Transverse colon (tissue), 4 donors: ENCODE measurements around the gene SPON2. TPM values are rescaled to one million over a fixed set of nuclear protein-coding genes. Genes with fewer than 3 reads are reported as not detected.

Experiments used
- DNase-seq: peaks from one replicate; pipeline ENCODE4 v3.0.0-alpha.2; 2019
- H3K27ac ChIP-seq, 4 donors: fragments of 200-600 bp; sonication (generic); 2 replicates each; pipeline ENCODE4 v1.5.1; 2016 to 2018; ENCODE audit warnings: inconsistent platforms in 4 of 4
- H3K27me3 ChIP-seq: fragments of 200-600 bp; sonication (generic); 2 replicates; pipeline ENCODE4 v1.5.1; 2017; ENCODE audit warnings: inconsistent platforms
- H3K36me3 ChIP-seq, 4 donors: fragments of 200-600 bp; sonication (generic); 2 replicates each; pipeline ENCODE4 v1.5.1; 2017 to 2019; ENCODE audit warnings: inconsistent platforms in 4 of 4
- H3K4me1 ChIP-seq, 4 donors: fragments of 200-600 bp; sonication (generic); 2 replicates each; pipeline ENCODE4 v1.5.1; 2017 to 2020; ENCODE audit warnings: inconsistent platforms in 4 of 4
- H3K4me3 ChIP-seq, 4 donors: fragments of 200-600 bp; sonication (generic); 1 replicate in 1 of 4; 2 replicates in 3 of 4; pipeline versions ENCODE4 v1.5.1 to v1.6.1; 2017 to 2019; ENCODE audit warnings: inconsistent platforms in 4 of 4
- H3K9me3 ChIP-seq, 2 donors: fragments of 200-600 bp; sonication (generic); 2 replicates each; pipeline ENCODE4 v1.5.1; 2017 to 2019; ENCODE audit warnings: inconsistent platforms in 2 of 2
- CTCF ChIP-seq, 5 experiments: fragments of 200-600 bp in 3 of 5; fragments of 450-650 bp in 2 of 5; sonication (generic) in 3 of 5; IDR thresholded peaks; 1 replicate in 2 of 5; 2 replicates in 3 of 5; pipeline ENCODE4 v1.5.1; 2016 to 2017; ENCODE audit warnings: antibody characterized with exemption in 5 of 5, inconsistent platforms in 3 of 5, mild to moderate bottlenecking in 2 of 5, moderate library complexity in 1 of 5
- EP300 ChIP-seq: sonication (generic); formaldehyde crosslinking; IDR thresholded peaks from one replicate; pipeline ENCODE4 v1.6.1; 2017; ENCODE audit warnings: antibody characterized with exemption, low read depth
- POLR2A ChIP-seq: fragments of 450-650 bp; IDR thresholded peaks from one replicate; pipeline ENCODE4 v1.6.1; 2016; ENCODE audit warnings: antibody characterized with exemption, mild to moderate bottlenecking, moderate library complexity
- POLR2AphosphoS5 ChIP-seq, 3 donors: sonication (generic); formaldehyde crosslinking; IDR thresholded peaks; one replicate each; pipeline ENCODE4 v1.6.1; 2016; ENCODE audit warnings: antibody characterized with exemption in 3 of 3
- WGBS, 2 donors: methylation state at CpG; one replicate each; pipeline ENCODE4 v1.1.5; 2018; ENCODE audit warnings: low coverage in 1 of 2; 5-methylcytosine and 5-hydroxymethylcytosine counted together
- in situ Hi-C, 4 donors: fragments of 200-750 bp; cut with MboI; loops; one replicate each; pipeline versions ENCODE4 v1.15.0 to v1.15.1; 2017; ENCODE audit warnings: low sequenced_read_pairs in 3 of 4, low pct_ligation_motif_present in 1 of 4, low pct_unique_long_range_greater_than_20kb in 1 of 4
- intact Hi-C: fragments of 100-400 bp; cut with DNase I; formaldehyde crosslinking; loops from one replicate; pipeline ENCODE4 v1.15.1; 2023; ENCODE audit warnings: low total_unique reads
- total RNA-seq, 4 donors: library from RNA; depleted of rRNA; stranded (reverse); fragments of >200 nt; gene quantifications; one replicate each; pipeline ENCODE4 v1.1.0, GENCODE V29; 2016

SPON2 gene
- total RNA-seq, 4 donors from 2014 or later, result 45.4 to 127 (median 53.1) TPM

- intact Hi-C loops (no loop called here), in situ Hi-C loops (no loop called here)
- H3K9me3 ChIP-seq, result no peaks in the 10 kb centered on the region
- DNase-seq, result peak; percentile 29
- H3K27me3 ChIP-seq, result no peaks in the 10 kb centered on the region
- peak overlapping the region in 3 of 4 donors; percentile 84 to 90 (median 86) for H3K27ac ChIP-seq
- H3K4me1 ChIP-seq, result peaks cover 15 to 46% (median 34%) of the 10 kb centered on the region in 4 donors
- H3K36me3 ChIP-seq, result no peaks in the 10 kb centered on the region
- no peak overlapping the region for H3K4me3 ChIP-seq
- TF ChIP-seq POLR2AphosphoS5 (IDR thresholded peaks at IDR 0.05) (no peak), CTCF (IDR thresholded peaks at IDR 0.05) (no peak), POLR2A (no peak), EP300 (no peak)
- WGBS, 2 donors, result 86 to 90% methylated on average over 23 to 24 of the region's 24 CpGs
These were observed 25.9 kb upstream of the SPON2 start for GRCh38 chr4:1198098-1198844.

GRCh38 chr4:1196421-1197183 lies 24.2 kb upstream of the SPON2 start:
- peak overlapping the region in 1 of 4 donors; percentile 9 for H3K27ac ChIP-seq
- WGBS, 2 donors, result 89% methylated on average over 13 of the region's 13 CpGs; no CpG with 5 or more reads in 1 of the 2 donors
- no peak overlapping the region for H3K4me3 ChIP-seq
- TF ChIP-seq EP300, result no peak
- TF ChIP-seq POLR2A, result no peak
- TF ChIP-seq CTCF (IDR thresholded peaks at IDR 0.05), result no peak
- TF ChIP-seq POLR2AphosphoS5 (IDR thresholded peaks at IDR 0.05), result no peak
- H3K4me1 ChIP-seq, result peaks cover 24 to 50% (median 42%) of the 10 kb centered on the region in 4 donors
- intact Hi-C loops, result no loop called here
- DNase-seq, result no peak
- no peaks in the 10 kb centered on the region for H3K27me3 ChIP-seq
- in situ Hi-C loops, result no loop called here
- no peaks in the 10 kb centered on the region for H3K9me3 ChIP-seq
- H3K36me3 ChIP-seq, result no peaks in the 10 kb centered on the region

GRCh38 chr4:1195891-1196401 lies 23.6 kb upstream of the SPON2 start:
- DNase-seq, result no peak
- in situ Hi-C loops, result no loop called here
- Histone ChIP-seq H3K36me3 (no peaks in the 10 kb centered on the region), H3K4me1 (peaks cover 23 to 48% (median 42%) of the 10 kb centered on the region in 4 donors), H3K27ac (peak overlapping the region in 2 of 4 donors; percentile 9 to 86), H3K4me3 (no peak overlapping the region), H3K27me3 (no peaks in the 10 kb centered on the region), H3K9me3 (no peaks in the 10 kb centered on the region)
- TF ChIP-seq POLR2AphosphoS5 (IDR thresholded peaks at IDR 0.05) (no peak), POLR2A (no peak), CTCF (IDR thresholded peaks at IDR 0.05) (no peak), EP300 (no peak)
- intact Hi-C loops, result no loop called here
- 87% methylated on average over 16 of the region's 16 CpGs; no CpG with 5 or more reads in 1 of the 2 donors for whole genome bisulfite sequencing, 2 donors

- H3K9me3 ChIP-seq, result no peaks in the 10 kb centered on the region
- peak overlapping the region in 1 of 4 donors; percentile 34 for H3K4me3 ChIP-seq
- 86% methylated on average over 23 of the region's 29 CpGs; no CpG with 5 or more reads in 1 of the 2 donors for WGBS, 2 donors
- no peaks in the 10 kb centered on the region for H3K27me3 ChIP-seq
- DNase-seq, result no peak
- no peaks in the 10 kb centered on the region for H3K36me3 ChIP-seq
- peak overlapping the region; percentile 79 to 90 (median 82) for H3K27ac ChIP-seq
- in situ Hi-C loops, result no loop called here
- H3K4me1 ChIP-seq, result peaks cover 19 to 41% (median 35%) of the 10 kb centered on the region in 4 donors
- intact Hi-C loops, result no loop called here
- TF ChIP-seq POLR2A, result no peak
- TF ChIP-seq EP300, result no peak
- no peak for TF ChIP-seq CTCF (IDR thresholded peaks at IDR 0.05)
- TF ChIP-seq POLR2AphosphoS5 (IDR thresholded peaks at IDR 0.05), result no peak
These were observed 22.8 kb upstream of the SPON2 start for GRCh38 chr4:1195109-1195671.
